Measurements from ENCODE around the gene SAMD3.
"Not testable (repeated sequence)": the region's sequence is repeated elsewhere in the genome, so short reads cannot be mapped to it uniquely, and the experiment has no call there.

SAMD3 gene

DNA sequence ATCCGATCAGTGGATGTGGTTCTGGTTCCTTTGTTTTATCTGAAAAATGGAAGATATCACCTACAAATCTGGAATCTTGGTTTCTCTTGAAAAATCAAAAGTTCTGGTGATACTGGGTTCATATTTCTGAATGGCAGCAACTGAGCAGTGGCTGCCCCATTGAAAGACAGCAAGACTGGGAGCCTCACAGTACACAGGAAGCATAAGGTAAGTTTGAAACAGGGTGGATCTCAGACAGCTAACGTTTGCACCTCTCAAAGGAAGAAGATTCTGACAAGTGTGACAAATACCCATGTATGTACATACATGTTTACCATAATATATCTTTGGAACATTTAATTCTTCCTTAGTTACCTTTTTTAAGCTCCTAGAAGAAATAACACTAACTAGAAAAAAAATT is at the start of gene SAMD3:
Gene SAMD3, minus strand, starts transcription at position 177 of the 400 bp plus-strand sequence. CDS start 7,678 bp downstream, outside the sequence.
- no peak for DNase-seq (ENCODE audit: low read depth in 2 of 2)

DNA sequence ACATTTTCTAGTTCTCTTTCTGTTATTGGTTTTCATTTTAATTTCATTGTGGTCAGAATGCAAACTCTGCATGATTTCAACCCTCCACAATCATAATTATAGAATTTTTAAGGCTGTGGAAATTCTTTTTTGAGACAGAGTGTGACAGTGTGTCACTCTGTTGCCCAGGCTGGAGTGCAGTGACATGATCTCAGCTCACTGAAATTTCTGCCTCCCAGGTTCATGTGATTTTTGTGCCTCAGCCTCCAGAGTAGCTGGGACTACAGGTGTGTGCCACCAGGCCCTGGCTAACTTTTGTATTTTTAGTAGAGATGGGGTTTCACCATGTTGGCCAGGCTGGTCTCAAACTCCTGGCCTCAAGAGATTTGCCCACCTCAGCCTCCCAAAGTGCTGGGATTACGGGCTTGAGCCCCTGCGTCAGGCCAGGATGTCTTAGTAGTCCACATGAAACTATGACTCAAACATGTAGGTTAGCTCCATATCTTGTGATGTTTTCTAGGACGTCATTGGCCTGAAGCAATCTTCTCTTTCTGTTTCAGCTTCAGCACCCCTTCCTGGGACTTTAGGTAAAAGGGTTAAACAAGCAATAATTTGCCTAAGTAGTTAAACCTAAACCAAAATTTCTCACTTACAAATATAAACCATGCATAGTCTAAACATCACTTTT is 47.4 kb upstream of the SAMD3 start:
- DNase-seq (ENCODE audit: low read depth in 2 of 2) = no peak

- not testable (repeated sequence) for DNase-seq (ENCODE audit: low read depth in 2 of 2)
These were observed 42.8 kb upstream of the SAMD3 start for GRCh38 chr6:130265553-130265952.

DNA sequence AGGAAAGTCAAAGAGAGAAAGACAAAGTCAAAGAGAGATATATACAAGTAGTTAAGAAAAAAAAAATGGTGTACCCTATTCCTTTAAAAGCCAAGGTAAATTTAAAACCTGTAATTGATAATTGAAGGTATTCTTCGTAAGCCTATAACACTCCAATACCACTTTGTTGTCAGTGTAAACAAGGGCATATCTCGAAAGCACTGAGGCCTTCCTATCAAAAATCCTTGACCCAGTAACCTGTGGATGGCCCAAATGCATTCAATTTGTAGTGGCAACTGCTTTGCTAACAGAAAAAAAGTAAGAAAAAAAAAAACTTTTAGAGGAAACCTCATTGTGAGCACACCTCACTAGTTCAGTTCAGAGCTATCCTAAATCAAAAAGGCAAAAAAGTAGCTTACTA is 39.3 kb upstream of the SAMD3 start:
- no peak for DNase-seq (ENCODE audit: low read depth in 2 of 2)

DNA sequence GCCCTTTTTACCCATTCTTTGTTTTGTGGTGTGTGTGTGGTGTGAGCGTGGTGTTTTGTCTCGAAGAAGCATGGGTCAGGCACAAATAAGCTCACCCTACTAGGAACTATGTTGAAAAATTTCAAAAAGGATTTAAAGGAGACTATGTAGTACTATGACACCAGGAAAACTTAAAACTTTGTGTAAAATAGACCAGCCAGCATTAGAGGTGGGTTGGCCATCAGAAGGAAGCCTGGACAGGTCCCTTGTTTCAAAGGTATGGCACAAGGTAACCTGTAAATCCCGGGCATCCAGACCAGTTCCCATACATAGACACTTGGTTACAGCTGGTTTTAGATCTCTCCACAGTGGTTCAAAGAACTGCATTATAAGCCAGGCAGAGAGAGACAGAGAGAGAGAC is 38.8 kb upstream of the SAMD3 start:
- DNase-seq (ENCODE audit: low read depth in 2 of 2) = not testable (repeated sequence)

GRCh38 chr6:130260614-130261241 is 38.0 kb upstream of the SAMD3 start:
- peak in 1 of 2 donors; percentile 10 for DNase-seq (ENCODE audit: low read depth in 2 of 2)

- not testable (repeated sequence) for DNase-seq (ENCODE audit: low read depth in 2 of 2)
These were observed 37.3 kb upstream of the SAMD3 start for GRCh38 chr6:130260050-130260462.

DNA sequence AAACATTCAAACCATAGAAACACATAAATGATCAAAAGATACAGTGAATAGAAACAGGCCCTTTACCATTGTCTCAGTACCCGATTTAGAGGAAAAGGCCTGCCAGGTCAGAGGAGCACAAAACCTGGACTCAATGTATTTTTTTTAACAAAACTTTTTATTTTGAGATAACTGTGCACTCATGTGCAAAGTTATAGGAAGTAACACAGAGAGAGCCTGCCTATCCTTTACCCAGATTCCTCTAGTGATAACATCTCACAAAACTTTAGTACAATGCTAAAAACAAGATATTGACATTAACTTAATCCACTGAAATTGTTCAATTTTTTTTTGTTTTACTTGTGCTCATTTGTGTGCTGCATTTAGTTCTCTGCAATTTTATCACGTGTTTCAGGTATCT is 36.8 kb upstream of the SAMD3 start:
- DNase-seq (ENCODE audit: low read depth in 2 of 2) = no peak

DNA sequence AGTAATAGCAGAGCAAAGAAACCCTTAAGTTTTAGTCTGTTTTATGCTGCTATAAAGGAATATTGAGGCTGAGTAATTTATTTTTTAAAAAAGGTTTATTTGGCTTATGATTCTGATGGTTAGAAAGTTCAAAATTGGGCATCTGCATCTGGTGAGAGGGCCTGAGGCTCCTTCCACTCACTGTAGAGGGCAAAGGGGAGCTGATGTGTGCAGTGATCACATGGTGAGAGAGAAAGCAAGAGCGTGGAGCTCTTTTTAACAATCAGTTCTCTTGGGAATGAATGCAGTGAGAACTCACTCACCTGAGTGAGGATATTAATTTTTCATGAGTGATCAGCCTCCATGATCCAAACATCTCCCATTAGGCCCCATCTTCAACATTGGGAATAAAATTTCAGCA is 36.4 kb upstream of the SAMD3 start:
- DNase-seq (ENCODE audit: low read depth in 2 of 2) = no peak

GRCh38 chr6:130252527-130253237 is 29.9 kb upstream of the SAMD3 start:
- no peak for DNase-seq (ENCODE audit: low read depth in 2 of 2)

GRCh38 chr6:130245267-130245666 is 22.5 kb upstream of the SAMD3 start:
- no peak for DNase-seq (ENCODE audit: low read depth in 2 of 2)

GRCh38 chr6:130244728-130245127 is 22.0 kb upstream of the SAMD3 start:
- DNase-seq (ENCODE audit: low read depth in 2 of 2) = no peak

GRCh38 chr6:130240232-130240631 is 17.5 kb upstream of the SAMD3 start:
- DNase-seq (ENCODE audit: low read depth in 2 of 2) = no peak

DNA sequence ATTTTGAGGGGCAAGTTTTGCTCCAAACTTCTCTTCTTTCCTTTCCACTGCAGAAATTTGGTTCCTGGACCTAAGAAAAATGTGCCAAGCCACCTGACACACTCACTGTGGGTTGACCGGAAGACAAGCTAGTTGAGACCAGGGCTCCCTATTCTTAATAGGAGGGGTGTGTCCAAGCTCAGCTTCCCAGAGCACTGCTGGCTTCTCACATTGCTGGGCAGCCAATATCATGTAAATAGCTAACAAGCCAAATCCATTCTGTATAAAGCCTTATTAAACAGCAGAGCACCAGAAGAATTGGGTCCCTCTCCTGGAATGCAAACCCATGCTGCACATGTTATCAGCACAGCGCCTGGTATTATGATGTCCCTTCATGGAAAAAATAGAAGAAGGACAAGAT is 17.0 kb upstream of the SAMD3 start:
- no peak for DNase-seq (ENCODE audit: low read depth in 2 of 2)

DNA sequence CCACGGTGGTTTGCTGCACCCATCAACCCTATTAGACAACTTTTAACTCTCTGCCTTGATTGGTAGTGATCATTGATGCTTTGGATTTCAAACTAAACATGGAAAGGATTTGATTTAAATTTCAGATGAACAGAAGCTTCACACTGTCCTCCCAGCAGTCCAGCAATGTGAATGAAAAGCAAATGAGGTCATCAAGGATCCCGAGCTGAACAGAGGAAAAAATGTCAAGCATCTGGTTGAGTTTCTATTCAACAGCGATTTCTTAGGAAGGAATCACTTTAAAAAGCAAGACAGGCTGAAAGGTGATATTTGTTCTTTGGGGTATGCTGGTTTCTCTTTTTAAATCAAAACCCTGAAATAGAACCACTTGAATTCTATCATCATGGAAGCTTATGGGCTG is 10.6 kb upstream of the SAMD3 start:
- DNase-seq (ENCODE audit: low read depth in 2 of 2) = no peak

DNA sequence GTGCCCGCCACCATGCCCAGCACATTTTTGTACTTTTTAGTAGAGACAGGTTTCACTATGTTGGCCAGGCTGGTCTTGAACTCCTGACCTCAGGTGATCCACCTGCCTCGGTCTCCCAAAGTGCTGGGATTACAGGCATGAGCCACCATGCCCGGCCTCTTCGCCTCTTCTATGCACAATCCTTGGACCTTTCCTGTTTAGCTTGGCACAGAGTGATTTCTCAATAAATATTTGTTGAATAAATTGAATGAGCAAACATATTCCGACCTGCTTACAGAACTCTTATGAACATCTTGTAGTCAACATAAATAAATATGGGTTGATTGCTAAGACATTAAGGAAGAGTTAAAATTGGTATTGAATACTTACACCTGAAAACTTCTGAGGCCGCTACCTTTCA is 7.8 kb upstream of the SAMD3 start:
- DNase-seq (ENCODE audit: low read depth in 2 of 2) = not testable (repeated sequence)

DNA sequence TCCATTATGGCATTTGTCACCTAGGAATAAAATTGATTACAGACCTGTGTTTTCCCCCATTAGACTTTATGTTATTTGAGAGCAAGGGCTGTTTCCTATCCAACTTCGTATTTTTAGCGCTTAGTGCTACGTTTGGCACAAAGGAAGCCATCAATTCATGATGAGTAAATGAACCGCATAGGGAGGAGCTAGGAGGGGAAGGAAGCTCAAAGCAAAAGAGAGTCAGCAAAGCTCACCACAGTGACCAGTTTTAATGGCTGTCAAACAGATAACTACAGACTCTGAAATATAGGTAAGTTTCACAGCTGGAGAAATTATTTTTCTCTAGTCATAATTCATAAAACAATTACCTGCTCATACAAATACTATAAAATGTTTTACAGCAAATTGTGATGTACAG is 6.9 kb upstream of the SAMD3 start:
- DNase-seq (ENCODE audit: low read depth in 2 of 2) = no peak

DNA sequence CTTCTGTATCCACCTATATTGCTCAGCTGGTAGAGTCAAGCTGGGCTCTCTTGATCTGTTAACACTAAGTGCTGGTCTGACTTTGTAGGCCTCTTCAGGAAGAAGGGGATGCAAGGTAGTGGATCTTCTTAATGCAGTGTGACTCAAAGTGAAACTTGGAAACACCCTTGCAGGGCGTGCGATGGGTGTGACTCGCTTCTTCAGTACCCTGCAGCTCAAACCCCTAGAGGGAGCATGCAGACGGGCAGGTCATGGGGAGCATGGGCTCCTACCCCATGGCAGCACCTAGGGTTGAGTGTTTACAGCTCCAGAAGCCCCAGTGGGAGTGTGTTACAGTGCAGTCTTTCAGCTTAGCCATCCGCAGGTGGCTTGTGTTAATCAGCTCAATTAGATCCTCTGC is 757 bp upstream of the SAMD3 start:
- DNase-seq (ENCODE audit: low read depth in 2 of 2) = peak in 1 of 2 donors; percentile 57

DNA sequence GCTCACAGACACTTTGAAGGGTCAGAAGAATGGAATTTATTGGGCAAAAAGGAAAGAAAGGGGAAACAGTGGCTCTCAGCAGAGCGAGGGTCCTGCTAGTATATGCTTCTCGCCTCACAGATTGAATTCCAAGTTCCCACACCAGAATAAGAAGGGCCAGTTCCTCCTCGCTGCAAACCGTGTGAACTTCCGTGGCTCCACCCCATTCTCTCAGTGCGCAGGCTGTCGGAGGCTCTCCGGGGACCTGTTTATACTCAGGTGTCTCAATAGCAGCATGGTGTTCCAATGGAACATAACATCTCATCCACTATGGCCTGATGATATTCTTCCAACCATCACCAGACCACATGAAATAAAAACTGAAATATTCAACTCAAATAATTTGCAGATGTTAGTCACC is 4.6 kb downstream of the SAMD3 start:
- no peak for DNase-seq (ENCODE audit: low read depth in 2 of 2)

- no peak for DNase-seq (ENCODE audit: low read depth in 2 of 2)
These were observed 6.1 kb downstream of the SAMD3 start for GRCh38 chr6:130216620-130217019.

DNA sequence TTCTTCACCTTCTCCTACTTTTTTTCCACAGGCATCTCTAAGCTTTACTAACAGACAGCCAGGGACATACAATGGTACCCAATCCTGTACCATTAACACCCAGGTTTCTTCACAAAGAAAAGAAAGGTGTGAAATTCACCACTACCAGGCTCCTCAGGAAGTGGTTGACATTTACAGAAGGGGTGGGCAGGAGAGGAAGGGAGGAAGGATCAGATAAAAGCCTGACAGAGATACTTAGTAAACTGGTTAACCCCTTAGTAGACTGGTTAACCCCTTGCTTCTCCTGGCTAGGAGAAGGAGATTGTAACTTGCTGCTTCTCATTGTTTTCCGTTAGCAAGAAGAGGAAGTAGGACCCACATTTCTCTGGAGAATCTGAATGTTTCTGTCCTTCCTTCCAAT is 7.2 kb downstream of the SAMD3 start:
- DNase-seq (ENCODE audit: low read depth in 2 of 2) = peak; percentile 14 to 22

GRCh38 chr6:130212215-130212874 is 10.4 kb downstream of the SAMD3 start:
- no peak for DNase-seq (ENCODE audit: low read depth in 2 of 2)
